ENCODE data around the gene AKAP1. TPM values are rescaled to one million over a fixed set of nuclear protein-coding genes. Genes with fewer than 3 reads are reported as not detected.

The AKAP1 gene
- polyA plus RNA-seq: 10 to 100 TPM in 1 of 3 donors, 1 to 10 TPM in 2; 3.6 to 13.3 (median 6.1) TPM

- Mint-ChIP-seq H3K4me3 (peak within 1 kb of the TSS; percentile 85 to 88 (median 88)), H3K9me3 (no peaks in the 10 kb centered on the region), H3K27me3 (ENCODE audit: low read depth in 3 of 3) (peaks cover 1 to 3% (median 2%) of the 10 kb centered on the region in 3 donors), H3K36me3 (no peaks in the 10 kb centered on the region), H3K27ac (peak within 1 kb of the TSS; percentile 71 to 90 (median 89)), H3K4me1 (peaks cover 16 to 18% of the 10 kb centered on the region in 2 donors)
- peak; percentile 91 to 94 (median 94) for DNase-seq
Observed at GRCh38 chr17:57084802-57085447, at the start of gene AKAP1. Gene AKAP1, plus strand, starts transcription at chr17:57085246. Its CDS starts 20,219 bp downstream, at chr17:57105465.

- H3K9me3 Mint-ChIP-seq: peaks cover 0 to 2% (median 0%) of the 10 kb centered on the region in 6 donors
- H3K27me3 Mint-ChIP-seq (ENCODE audit: low read depth in 3 of 3): peaks cover 0 to 15% (median 5%) of the 10 kb centered on the region in 3 donors
- no peaks in the 10 kb centered on the region for H3K36me3 Mint-ChIP-seq
- H3K27ac Mint-ChIP-seq: no peak overlapping the region
- no peak for DNase-seq
- H3K4me3 Mint-ChIP-seq: no peak overlapping the region
- H3K4me1 Mint-ChIP-seq: no peaks in the 10 kb centered on the region
Observed at GRCh38 chr17:57035971-57036481, 49.0 kb upstream of the AKAP1 start.

GRCh38 chr17:57037411-57037810, 47.6 kb upstream of the AKAP1 start:
- Mint-ChIP-seq H3K27me3 (ENCODE audit: low read depth in 3 of 3) (peaks cover 0 to 15% (median 6%) of the 10 kb centered on the region in 3 donors), H3K27ac (no peak overlapping the region), H3K9me3 (peaks cover 0 to 2% (median 0%) of the 10 kb centered on the region in 6 donors), H3K4me1 (no peaks in the 10 kb centered on the region), H3K36me3 (no peaks in the 10 kb centered on the region), H3K4me3 (no peak overlapping the region)
- DNase-seq: no peak

- no peak for DNase-seq
- H3K4me1 Mint-ChIP-seq: no peaks in the 10 kb centered on the region
Observed at GRCh38 chr17:57038486-57038885, 46.6 kb upstream of the AKAP1 start.

GRCh38 chr17:57040571-57040970, 44.5 kb upstream of the AKAP1 start:
- Mint-ChIP-seq H3K9me3 (peaks cover 0 to 2% (median 0%) of the 10 kb centered on the region in 6 donors), H3K36me3 (peaks cover 0 to 3% (median 3%) of the 10 kb centered on the region in 3 donors), H3K27ac (no peak overlapping the region), H3K4me3 (no peak overlapping the region), H3K4me1 (peaks cover 4 to 7% of the 10 kb centered on the region in 2 donors), H3K27me3 (ENCODE audit: low read depth in 3 of 3) (peaks cover 12 to 25% (median 19%) of the 10 kb centered on the region in 3 donors)
- DNase-seq: no peak

More at GRCh38 chr17:57038486-57038885, 46.6 kb upstream of the AKAP1 start:
- peaks cover 1 to 21% (median 12%) of the 10 kb centered on the region in 3 donors for H3K27me3 Mint-ChIP-seq (ENCODE audit: low read depth in 3 of 3)
- H3K9me3 Mint-ChIP-seq: peaks cover 0 to 2% (median 0%) of the 10 kb centered on the region in 6 donors
- H3K36me3 Mint-ChIP-seq: peaks cover 0 to 3% (median 0%) of the 10 kb centered on the region in 3 donors
- H3K27ac Mint-ChIP-seq: no peak overlapping the region
- no peak overlapping the region for H3K4me3 Mint-ChIP-seq

GRCh38 chr17:57043276-57043675, 41.8 kb upstream of the AKAP1 start:
- Mint-ChIP-seq H3K27ac (peak overlapping the region in 1 of 6 donors; percentile 2), H3K36me3 (peaks cover 0 to 3% (median 3%) of the 10 kb centered on the region in 3 donors), H3K9me3 (no peaks in the 10 kb centered on the region), H3K27me3 (ENCODE audit: low read depth in 3 of 3) (peaks cover 25 to 36% (median 25%) of the 10 kb centered on the region in 3 donors), H3K4me1 (peaks cover 15 to 21% of the 10 kb centered on the region in 2 donors), H3K4me3 (peak overlapping the region in 2 of 5 donors; percentile 13 to 36)
- DNase-seq: no peak

- Mint-ChIP-seq H3K4me3 (peak overlapping the region; percentile 66 to 84 (median 77)), H3K9me3 (no peaks in the 10 kb centered on the region), H3K4me1 (peaks cover 15 to 21% of the 10 kb centered on the region in 2 donors), H3K27ac (no peak overlapping the region), H3K27me3 (ENCODE audit: low read depth in 3 of 3) (peaks cover 26 to 32% (median 30%) of the 10 kb centered on the region in 3 donors), H3K36me3 (peaks cover 0 to 3% (median 3%) of the 10 kb centered on the region in 3 donors)
- DNase-seq: no peak
Observed at GRCh38 chr17:57044976-57045867, 39.8 kb upstream of the AKAP1 start.

- peaks cover 15 to 21% of the 10 kb centered on the region in 2 donors for H3K4me1 Mint-ChIP-seq
- H3K27ac Mint-ChIP-seq: no peak overlapping the region
- peaks cover 26 to 32% (median 30%) of the 10 kb centered on the region in 3 donors for H3K27me3 Mint-ChIP-seq (ENCODE audit: low read depth in 3 of 3)
- H3K4me3 Mint-ChIP-seq: peak overlapping the region; percentile 66 to 84 (median 77)
- peak; percentile 35 to 54 (median 44) for DNase-seq
- H3K36me3 Mint-ChIP-seq: peaks cover 0 to 3% (median 3%) of the 10 kb centered on the region in 3 donors
- H3K9me3 Mint-ChIP-seq: no peaks in the 10 kb centered on the region
Observed at GRCh38 chr17:57045868-57046704, 39.0 kb upstream of the AKAP1 start.

- Mint-ChIP-seq H3K4me1 (peaks cover 15 to 21% of the 10 kb centered on the region in 2 donors), H3K36me3 (peaks cover 0 to 3% (median 3%) of the 10 kb centered on the region in 3 donors), H3K27me3 (ENCODE audit: low read depth in 3 of 3) (peaks cover 26 to 35% (median 32%) of the 10 kb centered on the region in 3 donors), H3K27ac (no peak overlapping the region), H3K9me3 (no peaks in the 10 kb centered on the region), H3K4me3 (peak overlapping the region in 3 of 5 donors; percentile 30 to 60 (median 58))
- DNase-seq: no peak
Observed at GRCh38 chr17:57046749-57047148, 38.3 kb upstream of the AKAP1 start.

- Mint-ChIP-seq H3K36me3 (peaks cover 0 to 3% (median 0%) of the 10 kb centered on the region in 3 donors), H3K9me3 (no peaks in the 10 kb centered on the region), H3K27ac (no peak overlapping the region), H3K4me3 (no peak overlapping the region), H3K27me3 (ENCODE audit: low read depth in 3 of 3) (peaks cover 20 to 33% (median 32%) of the 10 kb centered on the region in 3 donors), H3K4me1 (peaks cover 15 to 21% of the 10 kb centered on the region in 2 donors)
- DNase-seq: no peak
Observed at GRCh38 chr17:57048096-57048495, 37.0 kb upstream of the AKAP1 start.

- H3K27ac Mint-ChIP-seq: no peak overlapping the region
- H3K27me3 Mint-ChIP-seq (ENCODE audit: low read depth in 3 of 3): peaks cover 13 to 22% (median 20%) of the 10 kb centered on the region in 3 donors
- H3K36me3 Mint-ChIP-seq: no peaks in the 10 kb centered on the region
- H3K4me1 Mint-ChIP-seq: peaks cover 14 to 22% of the 10 kb centered on the region in 2 donors
- no peak for DNase-seq
- H3K4me3 Mint-ChIP-seq: no peak overlapping the region
- H3K9me3 Mint-ChIP-seq: no peaks in the 10 kb centered on the region
Observed at GRCh38 chr17:57050306-57050705, 34.7 kb upstream of the AKAP1 start.

- Mint-ChIP-seq H3K4me1 (peaks cover 6 to 11% of the 10 kb centered on the region in 2 donors), H3K27me3 (ENCODE audit: low read depth in 3 of 3) (peaks cover 11 to 15% (median 15%) of the 10 kb centered on the region in 3 donors), H3K9me3 (no peaks in the 10 kb centered on the region), H3K27ac (no peak overlapping the region), H3K36me3 (no peaks in the 10 kb centered on the region), H3K4me3 (no peak overlapping the region)
- no peak for DNase-seq
Observed at GRCh38 chr17:57051886-57052361, 33.1 kb upstream of the AKAP1 start.
